Measurements from ENCODE around the gene AAK1.

DNA sequence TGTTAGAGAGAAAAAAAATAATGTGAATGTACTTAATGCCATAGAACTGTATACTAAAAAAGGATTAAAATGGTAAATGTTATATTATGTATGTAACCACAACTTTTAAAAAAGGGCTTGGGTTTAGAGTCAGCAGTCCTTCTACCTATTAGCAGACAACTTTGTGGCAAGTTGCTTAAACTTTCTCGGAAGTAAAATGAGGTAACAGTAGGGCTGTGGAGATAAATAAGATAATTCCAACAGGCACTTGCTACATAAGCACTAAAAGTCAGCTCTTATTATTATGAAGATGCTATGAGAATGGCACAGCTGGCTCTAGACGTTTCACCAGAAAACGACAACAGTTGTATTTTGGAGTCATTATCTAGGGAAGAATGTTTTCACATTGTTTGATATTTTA is 31.3 kb downstream of the AAK1 start:
- TF ChIP-seq ATRX (CRISPR knock-in tag; IDR thresholded peaks at IDR 0.05; ENCODE audit: borderline replicate concordance) (no peak), SP1 (IDR thresholded peaks at IDR 0.05) (no peak), SP1 (CRISPR knock-in tag; IDR thresholded peaks at IDR 0.05) (no peak), SRF (IDR thresholded peaks at IDR 0.05; ENCODE audit: low read depth, low read length) (no peak), ZFY (CRISPR knock-in tag; IDR thresholded peaks at IDR 0.05) (no peak), ZNF124 (CRISPR knock-in tag; IDR thresholded peaks at IDR 0.05) (no peak), CC2D1A (CRISPR knock-in tag; IDR thresholded peaks at IDR 0.05) (no peak)
- TF ChIP-seq, protein P1, sequence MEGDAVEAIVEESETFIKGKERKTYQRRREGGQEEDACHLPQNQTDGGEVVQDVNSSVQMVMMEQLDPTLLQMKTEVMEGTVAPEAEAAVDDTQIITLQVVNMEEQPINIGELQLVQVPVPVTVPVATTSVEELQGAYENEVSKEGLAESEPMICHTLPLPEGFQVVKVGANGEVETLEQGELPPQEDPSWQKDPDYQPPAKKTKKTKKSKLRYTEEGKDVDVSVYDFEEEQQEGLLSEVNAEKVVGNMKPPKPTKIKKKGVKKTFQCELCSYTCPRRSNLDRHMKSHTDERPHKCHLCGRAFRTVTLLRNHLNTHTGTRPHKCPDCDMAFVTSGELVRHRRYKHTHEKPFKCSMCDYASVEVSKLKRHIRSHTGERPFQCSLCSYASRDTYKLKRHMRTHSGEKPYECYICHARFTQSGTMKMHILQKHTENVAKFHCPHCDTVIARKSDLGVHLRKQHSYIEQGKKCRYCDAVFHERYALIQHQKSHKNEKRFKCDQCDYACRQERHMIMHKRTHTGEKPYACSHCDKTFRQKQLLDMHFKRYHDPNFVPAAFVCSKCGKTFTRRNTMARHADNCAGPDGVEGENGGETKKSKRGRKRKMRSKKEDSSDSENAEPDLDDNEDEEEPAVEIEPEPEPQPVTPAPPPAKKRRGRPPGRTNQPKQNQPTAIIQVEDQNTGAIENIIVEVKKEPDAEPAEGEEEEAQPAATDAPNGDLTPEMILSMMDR (CRISPR knock-in tag; IDR thresholded peaks at IDR 0.05) = no peak
